DMS 273 (cell line): Measurements from ENCODE around the gene F7.
"Not testable (repeated sequence)": the region's sequence is repeated elsewhere in the genome, so short reads cannot be mapped to it uniquely, and the experiment has no call there.

ENCODE experiments used
- DNase-seq: peaks from one replicate; lab custom pipeline; 2025; ENCODE audit not compliant: unreplicated experiment; lab: John Stamatoyannopoulos, UW

Gene F7

DNA sequence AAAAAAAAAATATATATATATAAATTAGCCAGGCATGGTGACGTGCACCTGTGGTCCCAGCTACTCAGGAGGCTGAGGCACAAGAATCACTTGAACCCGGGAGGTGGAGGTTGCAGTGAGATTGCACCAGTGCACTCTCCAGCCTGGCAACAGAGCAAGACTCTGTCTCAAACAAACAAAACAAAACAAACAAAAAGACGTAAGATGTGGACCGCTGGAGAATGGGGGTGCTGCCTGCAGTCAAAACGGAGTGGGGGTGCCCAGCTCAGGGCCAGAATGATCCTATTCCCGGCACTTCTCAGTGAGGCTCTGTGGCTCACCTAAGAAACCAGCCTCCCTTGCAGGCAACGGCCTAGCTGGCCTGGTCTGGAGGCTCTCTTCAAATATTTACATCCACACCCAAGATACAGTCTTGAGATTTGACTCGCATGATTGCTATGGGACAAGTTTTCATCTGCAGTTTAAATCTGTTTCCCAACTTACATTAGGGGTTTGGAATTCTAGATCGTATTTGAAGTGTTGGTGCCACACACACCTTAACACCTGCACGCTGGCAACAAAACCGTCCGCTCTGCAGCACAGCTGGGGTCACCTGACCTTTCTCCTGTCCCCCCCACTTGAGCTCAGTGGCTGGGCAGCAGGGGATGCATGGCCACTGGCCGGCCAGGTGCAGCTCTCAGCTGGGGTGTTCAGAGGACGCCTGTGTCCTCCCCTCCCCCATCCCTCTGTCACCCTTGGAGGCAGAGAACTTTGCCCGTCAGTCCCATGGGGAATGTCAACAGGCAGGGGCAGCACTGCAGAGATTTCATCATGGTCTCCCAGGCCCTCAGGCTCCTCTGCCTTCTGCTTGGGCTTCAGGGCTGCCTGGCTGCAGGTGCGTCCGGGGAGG lies at the start of gene F7:
F7 (plus strand) TSS at position 760 of the 889 bp plus-strand sequence; CDS start at position 811, 51 bp downstream.
- DNase-seq = no peak

GRCh38 chr13:113057084-113057483 lies 48.5 kb upstream of the F7 start:
- no peak for DNase-seq

GRCh38 chr13:113057559-113057958 lies 48.0 kb upstream of the F7 start:
- not testable (repeated sequence) for DNase-seq

DNA sequence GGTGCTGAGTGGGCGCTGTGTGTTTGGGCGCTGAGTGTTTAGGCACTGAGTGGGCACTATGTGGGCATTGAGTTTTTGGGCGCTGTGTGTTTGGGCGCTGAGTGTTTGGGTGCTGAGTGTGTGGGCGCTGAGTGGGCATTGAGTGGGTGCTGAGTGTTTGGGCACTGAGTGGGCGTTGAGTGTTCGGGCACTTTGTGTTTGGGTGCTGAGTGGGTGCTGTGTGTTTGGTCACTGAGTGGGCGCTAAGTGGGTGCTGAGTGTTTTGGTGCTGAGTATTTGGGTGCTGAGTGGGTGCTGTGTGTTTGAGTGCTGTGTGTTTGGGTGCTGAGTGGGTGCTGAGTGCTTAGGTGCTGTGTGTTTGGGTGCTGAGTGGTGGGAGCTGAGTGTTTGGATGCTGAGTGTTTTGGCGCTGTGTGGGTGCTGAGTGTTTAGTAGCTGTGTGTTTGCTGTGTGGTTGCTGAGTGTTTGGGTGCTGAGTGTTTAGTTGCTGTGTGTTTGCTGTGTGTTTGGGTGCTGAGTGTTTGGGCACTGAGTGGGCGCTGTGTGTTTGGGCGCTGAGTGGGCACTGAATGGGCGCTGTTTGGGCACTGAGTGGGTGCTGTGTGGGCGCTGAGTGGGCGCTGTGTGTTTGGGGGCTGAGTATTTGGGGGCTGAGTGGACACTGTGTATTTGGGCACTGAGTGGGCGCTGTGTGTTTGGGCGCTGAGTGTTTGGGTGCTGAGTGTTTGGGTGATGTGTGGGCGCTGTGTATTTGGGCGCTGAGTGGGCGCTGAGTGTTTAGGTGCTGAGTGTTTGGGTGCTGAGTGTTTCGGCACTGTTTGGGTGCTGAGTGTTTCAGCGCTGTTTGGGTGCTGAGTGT lies 47.2 kb upstream of the F7 start:
- no peak for DNase-seq

DNA sequence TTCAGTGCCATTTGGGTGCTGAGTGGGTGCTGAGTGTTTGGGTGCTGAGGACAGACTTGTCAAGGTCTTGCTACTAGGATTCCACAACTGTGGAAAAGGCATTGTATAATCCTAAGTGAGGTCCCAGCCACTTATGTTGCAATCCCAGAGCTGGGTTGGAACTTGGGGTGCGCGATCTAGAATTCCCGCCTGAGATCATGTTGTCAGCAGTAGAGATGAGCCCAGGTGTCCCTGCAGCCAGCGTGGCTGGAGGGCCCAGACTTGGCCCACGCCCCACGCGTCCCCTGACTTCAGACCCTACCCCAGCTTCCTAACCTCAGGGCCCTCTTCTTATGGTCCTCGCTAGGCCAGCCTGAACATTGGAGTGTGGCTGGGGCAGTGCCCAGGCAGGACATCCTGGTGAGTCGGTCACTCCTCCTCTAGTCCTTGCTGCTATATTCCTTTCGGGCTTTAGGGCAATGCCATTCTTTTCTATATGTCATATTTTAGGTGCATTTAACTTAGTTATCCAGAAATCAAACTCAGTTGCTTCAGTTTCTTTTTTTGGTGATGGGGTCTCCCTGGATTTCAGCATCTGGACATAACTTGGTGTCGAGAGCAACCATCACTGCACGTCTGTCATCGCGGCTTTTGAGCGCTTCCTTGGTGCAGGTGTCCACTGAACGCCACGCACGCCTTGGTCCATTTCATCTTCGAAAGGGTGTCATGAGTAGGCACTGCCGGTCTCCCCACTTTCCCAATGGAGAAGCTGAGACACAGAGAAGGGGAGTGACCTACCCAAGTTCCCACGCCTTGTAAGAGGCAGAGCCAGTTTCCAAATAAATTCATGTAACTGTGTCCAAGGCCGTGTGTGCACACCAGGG lies 46.4 kb upstream of the F7 start:
- no peak for DNase-seq

GRCh38 chr13:113059891-113060290 lies 45.7 kb upstream of the F7 start:
- no peak for DNase-seq

DNA sequence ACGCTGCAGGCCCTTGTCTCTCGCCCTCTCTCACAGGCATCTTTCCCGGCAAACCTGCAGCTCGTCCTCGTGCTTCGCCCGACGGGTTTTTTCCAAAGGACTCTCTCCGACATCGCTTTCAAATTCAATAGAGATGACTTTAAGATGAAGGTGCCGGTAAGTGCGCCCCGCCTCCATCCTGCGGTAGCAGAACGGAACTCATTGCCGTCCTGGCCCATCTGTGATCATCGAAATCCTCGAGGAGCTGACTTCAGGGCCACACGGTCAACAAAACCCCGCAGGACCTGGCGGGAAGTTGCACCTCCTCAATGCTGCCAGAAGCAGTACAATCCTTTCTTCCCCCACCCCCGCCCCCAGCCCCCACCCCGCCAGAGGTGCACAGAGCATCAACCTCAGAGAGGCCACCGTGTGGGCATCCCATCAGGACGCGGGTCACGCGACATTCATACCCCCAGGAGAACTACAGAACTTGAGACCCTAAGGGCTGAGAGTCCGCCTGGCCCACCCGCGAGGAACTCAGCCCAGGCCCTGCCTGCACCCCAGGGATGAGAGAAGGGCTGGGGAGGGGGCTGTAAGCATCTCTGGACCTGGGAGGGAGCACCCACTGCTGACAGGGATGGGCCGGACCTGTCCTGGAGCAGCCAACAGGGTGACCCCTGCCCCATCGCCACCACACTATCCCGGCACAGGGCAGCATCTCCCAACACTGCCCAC lies 44.9 kb upstream of the F7 start:
- DNase-seq = no peak

- DNase-seq = peak; percentile 13
These were observed 44.3 kb upstream of the F7 start for GRCh38 chr13:113061271-113061625.

DNA sequence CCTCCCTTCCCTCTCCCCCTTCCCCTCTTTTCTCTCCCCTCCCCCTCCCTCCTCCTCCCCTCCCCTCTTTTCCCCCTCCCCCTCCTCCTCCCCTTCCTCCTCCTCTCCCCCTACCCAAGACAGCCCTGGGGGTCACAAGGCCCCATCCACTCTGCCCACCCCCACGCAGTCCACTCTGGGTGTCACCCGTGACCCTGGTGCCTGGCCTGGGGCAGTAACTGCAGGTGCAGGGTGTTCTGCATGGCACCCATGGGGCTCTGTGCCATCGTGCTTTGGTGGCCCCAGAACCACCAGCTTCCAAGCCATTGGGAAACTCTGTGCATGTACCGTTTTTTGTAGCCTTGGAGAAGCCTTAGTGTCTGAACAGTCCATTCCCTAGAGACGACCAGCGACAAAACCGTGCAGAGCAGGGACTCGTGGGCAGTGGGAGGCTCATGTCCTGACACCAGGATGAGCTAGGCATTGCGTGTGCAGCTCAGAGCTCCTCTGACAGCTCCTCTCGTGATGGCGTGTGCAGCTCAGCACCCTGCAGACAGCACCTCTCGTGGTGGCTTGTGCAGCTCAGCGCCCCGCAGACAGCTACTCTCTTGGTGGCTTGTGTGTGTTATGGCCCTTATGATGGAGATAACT lies 43.7 kb upstream of the F7 start:
- no peak for DNase-seq

DNA sequence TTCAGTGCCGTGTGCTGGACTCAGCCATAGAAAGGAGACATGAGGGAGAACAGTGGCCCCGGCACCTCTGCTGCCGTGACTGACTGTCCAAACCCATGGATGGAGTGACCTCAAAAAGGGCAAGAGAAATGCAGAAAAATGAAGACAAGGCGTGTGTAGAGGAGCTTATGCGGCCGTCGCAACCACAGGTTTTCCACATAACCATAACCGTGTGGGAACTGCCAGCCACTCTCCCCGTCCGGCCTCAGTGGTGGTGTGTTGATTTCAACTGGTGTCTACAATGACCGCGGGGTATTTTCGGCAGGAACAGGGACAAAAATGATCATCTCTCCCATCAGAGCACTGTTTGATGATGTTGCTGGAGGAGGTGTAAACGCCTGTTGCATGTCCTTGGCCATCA lies 42.9 kb upstream of the F7 start:
- no peak for DNase-seq

- no peak for DNase-seq
These were observed 42.5 kb upstream of the F7 start for GRCh38 chr13:113063091-113063491.

GRCh38 chr13:113064000-113064533 lies 41.5 kb upstream of the F7 start:
- no peak for DNase-seq

GRCh38 chr13:113064534-113065405 lies 40.8 kb upstream of the F7 start:
- DNase-seq = no peak

GRCh38 chr13:113065406-113066141 lies 40.0 kb upstream of the F7 start:
- no peak for DNase-seq

GRCh38 chr13:113066142-113066455 lies 39.5 kb upstream of the F7 start:
- no peak for DNase-seq

GRCh38 chr13:113066746-113067145 lies 38.8 kb upstream of the F7 start:
- DNase-seq = no peak

GRCh38 chr13:113069861-113070805 lies 35.5 kb upstream of the F7 start:
- DNase-seq = no peak
